ENCODE data around the gene EDRF1.

DNA sequence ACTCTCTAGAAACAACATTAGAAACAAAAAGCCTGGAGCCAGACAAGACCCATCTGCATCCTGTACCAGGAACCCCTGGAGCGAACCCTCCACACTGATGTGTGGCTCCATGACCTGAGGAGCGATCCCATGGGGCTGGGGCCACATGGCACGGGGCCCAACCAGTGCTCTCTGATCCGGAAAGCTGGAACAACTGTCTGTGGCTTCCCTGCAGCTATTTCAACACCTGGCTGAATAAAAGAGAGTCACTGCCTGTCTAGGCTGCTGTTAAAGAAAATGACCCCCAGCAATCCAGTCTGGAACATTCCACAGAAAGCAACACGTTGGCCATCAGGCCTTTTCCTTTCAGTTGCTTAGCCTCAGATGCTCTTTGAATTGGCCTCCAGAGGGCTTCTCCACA lies 82.6 kb downstream of the EDRF1 start:
- TF ChIP-seq TAF1 (IDR thresholded peaks at IDR 0.05; ENCODE audit: low read depth, low read length): no peak
- no peak for TF ChIP-seq POLR2AphosphoS5 (IDR thresholded peaks at IDR 0.05; ENCODE audit: low read depth, low read length)
